Measurements from ENCODE around the gene SENP3. TPM values are rescaled to one million over a fixed set of nuclear protein-coding genes. Genes with fewer than 3 reads are reported as not detected.

SENP3 gene
- total and polyA plus RNA-seq, 2 of the 13 experiments (the other 11 are each of a cell fraction or from before 2014, with no cell fraction given): 55.8 to 75.4 TPM

DNA sequence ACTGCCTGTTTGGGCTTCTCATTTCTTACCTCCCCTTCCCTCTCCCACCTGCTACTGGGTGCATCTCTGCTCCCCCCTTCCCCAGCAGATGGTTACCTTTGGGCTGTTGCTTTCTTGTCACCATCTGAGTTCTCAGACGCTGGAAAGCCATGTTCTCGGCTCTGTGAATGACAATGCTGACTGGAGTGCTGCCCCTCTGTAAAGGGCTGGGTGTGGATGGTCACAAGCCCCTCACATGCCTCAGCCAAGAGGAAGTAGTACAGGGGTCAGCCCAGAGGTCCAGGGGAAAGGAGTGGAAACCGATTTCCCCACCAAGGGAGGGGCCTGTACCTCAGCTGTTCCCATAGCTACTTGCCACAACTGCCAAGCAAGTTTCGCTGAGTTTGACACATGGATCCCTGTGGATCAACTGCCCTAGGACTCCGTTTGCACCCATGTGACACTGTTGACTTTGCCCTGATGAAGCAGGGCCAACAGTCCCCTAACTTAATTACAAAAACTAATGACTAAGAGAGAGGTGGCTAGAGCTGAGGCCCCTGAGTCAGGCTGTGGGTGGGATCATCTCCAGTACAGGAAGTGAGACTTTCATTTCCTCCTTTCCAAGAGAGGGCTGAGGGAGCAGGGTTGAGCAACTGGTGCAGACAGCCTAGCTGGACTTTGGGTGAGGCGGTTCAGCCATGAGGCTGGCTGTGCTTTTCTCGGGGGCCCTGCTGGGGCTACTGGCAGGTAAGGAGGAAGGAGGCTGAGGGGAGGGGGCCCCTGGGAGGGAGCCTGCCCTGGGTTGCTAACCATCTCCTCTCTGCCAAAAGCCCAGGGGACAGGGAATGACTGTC, 17.5 kb downstream of the SENP3 start, which contains the start of gene CD68:
TSS of gene CD68 (plus strand) at position 638 of the 833 bp plus-strand sequence. CDS start at position 678, 40 bp downstream.
- intact Hi-C loops (cut with micrococcal nuclease; ENCODE audit: unreplicated experiment): no loop called here
- peak within 1 kb of the TSS; percentile 72 for H3K4me2 ChIP-seq (ENCODE audit: low read depth, low read length)
- DNase-seq (ENCODE audit: low spot score) (peak; percentile 93), ATAC-seq (peak; percentile 74), FAIRE-seq (peak; percentile 83)
- H3K4me1 ChIP-seq (ENCODE audit: insufficient read depth, low read length): peaks cover 85% of the 10 kb centered on the region
- peak within 1 kb of the TSS; percentile 75 for H3K9ac ChIP-seq (ENCODE audit: insufficient read depth, low read depth, low read length)
- H3K4me3 ChIP-seq (replicated peaks in 1 of 3; ENCODE audit: insufficient read depth in 1 of 3, low read depth in 2 of 3, low read length in 3 of 3): peak within 1 kb of the TSS in 2 of 3 experiments; percentile 17 to 58; a peak in 4 of 6 replicates
- H4K20me1 ChIP-seq (ENCODE audit: insufficient read depth, low read length): peaks cover 51% of the 10 kb centered on the region
- ChIA-PET CTCF (ENCODE audit: low intra/inter-chr PET ratio, low total read pairs) (no interaction called here), POLR2A (interaction anchor here (0.7 to 3.6 kb wide), 21 partner anchors 8 to 544 kb away, joined by 3 to 37 read pairs (median 4); partner anchors contain the start of genes CHRNB1, FXR2, POLR2A and SAT2)
- BruUV-seq (replicated peaks): no TSS peak
- peaks cover 12 to 47% of the 10 kb centered on the region in 2 experiments for H3K36me3 ChIP-seq (replicated peaks in 1 of 2; ENCODE audit: control insufficient read depth in 1 of 2, insufficient read depth in 2 of 2, low read length in 2 of 2)
- peaks cover 41% of the 10 kb centered on the region for H3K79me2 ChIP-seq (ENCODE audit: insufficient read depth, low read length)
- H3K27ac ChIP-seq (ENCODE audit: extremely low read length, insufficient read depth, low read length): peak within 1 kb of the TSS; percentile 88
- H3K9me3 ChIP-seq (ENCODE audit: low read length): no peaks in the 10 kb centered on the region
- 2% methylated on average over 5 of the region's 7 CpGs for WGBS (ENCODE audit: low lambda C conversion rate)
- no peak within 1 kb of the TSS for H2AFZ ChIP-seq (ENCODE audit: low read length)
- H3K27me3 ChIP-seq (ENCODE audit: control insufficient read depth in 1 of 2, insufficient read depth in 2 of 2, low read length in 2 of 2): no peaks in the 10 kb centered on the region; a peak in 1 of 5 replicates
- in situ Hi-C loops (cut with HindIII; ENCODE audit: extremely low pct_ligation_motif_present, low pct_unique_long_range_greater_than_20kb): loop anchor here (10.0 kb wide), 1 partner anchor 266 kb away; no protein-coding TSS in a partner anchor
- TF ChIP-seq, protein P1, sequence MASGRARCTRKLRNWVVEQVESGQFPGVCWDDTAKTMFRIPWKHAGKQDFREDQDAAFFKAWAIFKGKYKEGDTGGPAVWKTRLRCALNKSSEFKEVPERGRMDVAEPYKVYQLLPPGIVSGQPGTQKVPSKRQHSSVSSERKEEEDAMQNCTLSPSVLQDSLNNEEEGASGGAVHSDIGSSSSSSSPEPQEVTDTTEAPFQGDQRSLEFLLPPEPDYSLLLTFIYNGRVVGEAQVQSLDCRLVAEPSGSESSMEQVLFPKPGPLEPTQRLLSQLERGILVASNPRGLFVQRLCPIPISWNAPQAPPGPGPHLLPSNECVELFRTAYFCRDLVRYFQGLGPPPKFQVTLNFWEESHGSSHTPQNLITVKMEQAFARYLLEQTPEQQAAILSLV (CRISPR knock-in tag; IDR thresholded peaks at IDR 0.05; ENCODE audit: borderline replicate concordance): 0 out of 2 replicates have a peak, but pooled peaks have one; percentile 21
- TF ChIP-seq, protein P2, sequence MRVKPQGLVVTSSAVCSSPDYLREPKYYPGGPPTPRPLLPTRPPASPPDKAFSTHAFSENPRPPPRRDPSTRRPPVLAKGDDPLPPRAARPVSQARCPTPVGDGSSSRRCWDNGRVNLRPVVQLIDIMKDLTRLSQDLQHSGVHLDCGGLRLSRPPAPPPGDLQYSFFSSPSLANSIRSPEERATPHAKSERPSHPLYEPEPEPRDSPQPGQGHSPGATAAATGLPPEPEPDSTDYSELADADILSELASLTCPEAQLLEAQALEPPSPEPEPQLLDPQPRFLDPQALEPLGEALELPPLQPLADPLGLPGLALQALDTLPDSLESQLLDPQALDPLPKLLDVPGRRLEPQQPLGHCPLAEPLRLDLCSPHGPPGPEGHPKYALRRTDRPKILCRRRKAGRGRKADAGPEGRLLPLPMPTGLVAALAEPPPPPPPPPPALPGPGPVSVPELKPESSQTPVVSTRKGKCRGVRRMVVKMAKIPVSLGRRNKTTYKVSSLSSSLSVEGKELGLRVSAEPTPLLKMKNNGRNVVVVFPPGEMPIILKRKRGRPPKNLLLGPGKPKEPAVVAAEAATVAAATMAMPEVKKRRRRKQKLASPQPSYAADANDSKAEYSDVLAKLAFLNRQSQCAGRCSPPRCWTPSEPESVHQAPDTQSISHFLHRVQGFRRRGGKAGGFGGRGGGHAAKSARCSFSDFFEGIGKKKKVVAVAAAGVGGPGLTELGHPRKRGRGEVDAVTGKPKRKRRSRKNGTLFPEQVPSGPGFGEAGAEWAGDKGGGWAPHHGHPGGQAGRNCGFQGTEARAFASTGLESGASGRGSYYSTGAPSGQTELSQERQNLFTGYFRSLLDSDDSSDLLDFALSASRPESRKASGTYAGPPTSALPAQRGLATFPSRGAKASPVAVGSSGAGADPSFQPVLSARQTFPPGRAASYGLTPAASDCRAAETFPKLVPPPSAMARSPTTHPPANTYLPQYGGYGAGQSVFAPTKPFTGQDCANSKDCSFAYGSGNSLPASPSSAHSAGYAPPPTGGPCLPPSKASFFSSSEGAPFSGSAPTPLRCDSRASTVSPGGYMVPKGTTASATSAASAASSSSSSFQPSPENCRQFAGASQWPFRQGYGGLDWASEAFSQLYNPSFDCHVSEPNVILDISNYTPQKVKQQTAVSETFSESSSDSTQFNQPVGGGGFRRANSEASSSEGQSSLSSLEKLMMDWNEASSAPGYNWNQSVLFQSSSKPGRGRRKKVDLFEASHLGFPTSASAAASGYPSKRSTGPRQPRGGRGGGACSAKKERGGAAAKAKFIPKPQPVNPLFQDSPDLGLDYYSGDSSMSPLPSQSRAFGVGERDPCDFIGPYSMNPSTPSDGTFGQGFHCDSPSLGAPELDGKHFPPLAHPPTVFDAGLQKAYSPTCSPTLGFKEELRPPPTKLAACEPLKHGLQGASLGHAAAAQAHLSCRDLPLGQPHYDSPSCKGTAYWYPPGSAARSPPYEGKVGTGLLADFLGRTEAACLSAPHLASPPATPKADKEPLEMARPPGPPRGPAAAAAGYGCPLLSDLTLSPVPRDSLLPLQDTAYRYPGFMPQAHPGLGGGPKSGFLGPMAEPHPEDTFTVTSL (CRISPR knock-in tag; IDR thresholded peaks at IDR 0.05; ENCODE audit: borderline replicate concordance): peak; percentile 59; the same call in 1 of the 2 replicates
- TF ChIP-seq, protein P3, sequence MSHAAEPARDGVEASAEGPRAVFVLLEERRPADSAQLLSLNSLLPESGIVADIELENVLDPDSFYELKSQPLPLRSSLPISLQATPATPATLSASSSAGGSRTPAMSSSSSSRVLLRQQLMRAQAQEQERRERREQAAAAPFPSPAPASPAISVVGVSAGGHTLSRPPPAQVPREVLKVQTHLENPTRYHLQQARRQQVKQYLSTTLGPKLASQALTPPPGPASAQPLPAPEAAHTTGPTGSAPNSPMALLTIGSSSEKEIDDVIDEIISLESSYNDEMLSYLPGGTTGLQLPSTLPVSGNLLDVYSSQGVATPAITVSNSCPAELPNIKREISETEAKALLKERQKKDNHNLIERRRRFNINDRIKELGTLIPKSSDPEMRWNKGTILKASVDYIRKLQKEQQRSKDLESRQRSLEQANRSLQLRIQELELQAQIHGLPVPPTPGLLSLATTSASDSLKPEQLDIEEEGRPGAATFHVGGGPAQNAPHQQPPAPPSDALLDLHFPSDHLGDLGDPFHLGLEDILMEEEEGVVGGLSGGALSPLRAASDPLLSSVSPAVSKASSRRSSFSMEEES (CRISPR knock-in tag; IDR thresholded peaks at IDR 0.05): peak; percentile 90
- TF ChIP-seq HMGXB3 (CRISPR knock-in tag; IDR thresholded peaks at IDR 0.05; ENCODE audit: borderline replicate concordance): 0 out of 2 replicates have a peak, but pooled peaks have one; percentile 49
